PC-3 (cell line): ENCODE results near the gene LTB4R.

ENCODE experiments used
- CTCF ChIP-seq: fragments of 300-600 bp; sonication (generic); conservative IDR thresholded peaks from 2 replicates; pipeline ENCODE4 v1.5.1; 2017; ENCODE audit warnings: antibody characterized with exemption, low read depth, mild to moderate bottlenecking, low read length
- EZH2phosphoT487 ChIP-seq: fragments of 300-600 bp; sonication (generic); IDR thresholded peaks from 2 replicates; pipeline ENCODE4 v1.6.1; 2018; ENCODE audit warnings: mild to moderate bottlenecking, antibody characterized with exemption, low read length, borderline replicate concordance

- TF ChIP-seq CTCF (no peak), EZH2phosphoT487 (no peak)
Observed at GRCh38 chr14:24262821-24263733, 48.2 kb upstream of the LTB4R start, which contains the start of gene TGM1.
